Ishikawa (cell line): ENCODE data around the gene TOMM22.

Source experiments
- CREB1 ChIP-seq: IDR thresholded peaks from 2 replicates; pipeline ENCODE4 v1.6.1; 2012; ENCODE audit warnings: low read depth
- USF1 ChIP-seq: IDR thresholded peaks from 2 replicates; pipeline ENCODE4 v1.6.1; 2012

GRCh38 chr22:38707346-38707745 lies 25.6 kb downstream of the TOMM22 start:
- TF ChIP-seq USF1 (no peak), CREB1 (no peak)
